ENCODE measurements around the gene NAT16.
A peak's percentile ranks its signal among the peaks of the same experiment; 100 is the strongest.
"Not testable (repeated sequence)": the region's sequence is repeated elsewhere in the genome, so short reads cannot be mapped to it uniquely, and the experiment has no call there.

The NAT16 gene

DNA sequence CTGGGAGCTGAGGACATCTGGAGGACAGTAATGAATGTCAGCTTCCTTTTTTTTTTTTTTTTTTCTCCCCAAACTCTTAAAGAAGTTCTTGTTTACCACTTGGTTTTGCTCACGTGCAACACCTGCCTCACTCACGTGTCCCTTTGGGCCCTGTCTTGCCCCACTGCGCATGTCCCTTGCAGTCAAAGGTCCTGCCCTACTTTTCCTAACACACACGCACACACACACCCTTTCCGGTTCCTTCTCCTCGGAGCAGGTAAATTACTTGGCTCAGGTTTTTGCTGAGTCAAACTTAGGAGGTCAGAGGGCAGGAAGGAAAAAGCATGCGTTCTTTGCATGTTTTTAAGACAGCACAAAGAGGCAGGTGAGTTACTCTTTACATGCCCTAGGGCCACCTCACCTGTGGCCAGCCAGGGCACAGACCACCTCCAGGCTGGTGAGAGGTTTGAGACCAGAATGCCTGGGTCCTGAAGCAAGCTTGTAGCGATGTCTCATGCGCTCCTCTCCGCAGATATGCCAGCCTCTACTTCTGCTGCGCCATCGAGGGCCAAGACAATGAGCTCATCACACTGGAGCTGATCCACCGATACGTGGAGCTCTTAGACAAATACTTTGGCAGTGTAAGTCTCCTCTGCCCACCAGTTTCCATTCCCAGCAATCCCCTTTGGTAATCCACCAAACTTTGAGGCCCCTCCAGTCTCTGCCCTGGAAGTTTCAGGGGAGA, 23.1 kb downstream of the NAT16 start:
- no peak for DNase-seq

DNA sequence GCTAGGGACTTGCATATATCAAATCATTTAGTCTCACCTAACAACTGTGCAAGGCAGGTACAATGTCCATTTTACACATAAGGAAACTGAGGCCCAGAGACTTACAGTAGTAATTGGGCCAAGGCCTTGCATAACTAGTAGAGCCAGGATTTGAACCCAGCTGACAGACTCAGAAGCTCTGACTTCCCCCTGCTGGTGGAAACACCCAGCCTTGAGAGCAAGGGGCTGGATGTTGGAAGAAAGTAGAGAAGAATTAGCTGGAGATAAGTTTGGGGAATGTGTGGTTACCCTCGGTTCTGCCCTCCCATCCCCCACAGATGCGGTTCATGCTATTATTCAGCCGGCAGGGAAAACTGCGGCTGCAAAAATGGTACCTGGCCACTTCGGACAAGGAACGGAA, 23.8 kb downstream of the NAT16 start:
- DNase-seq = no peak

GRCh38 chr7:101155303-101155702, 24.8 kb downstream of the NAT16 start:
- DNase-seq = no peak

DNA sequence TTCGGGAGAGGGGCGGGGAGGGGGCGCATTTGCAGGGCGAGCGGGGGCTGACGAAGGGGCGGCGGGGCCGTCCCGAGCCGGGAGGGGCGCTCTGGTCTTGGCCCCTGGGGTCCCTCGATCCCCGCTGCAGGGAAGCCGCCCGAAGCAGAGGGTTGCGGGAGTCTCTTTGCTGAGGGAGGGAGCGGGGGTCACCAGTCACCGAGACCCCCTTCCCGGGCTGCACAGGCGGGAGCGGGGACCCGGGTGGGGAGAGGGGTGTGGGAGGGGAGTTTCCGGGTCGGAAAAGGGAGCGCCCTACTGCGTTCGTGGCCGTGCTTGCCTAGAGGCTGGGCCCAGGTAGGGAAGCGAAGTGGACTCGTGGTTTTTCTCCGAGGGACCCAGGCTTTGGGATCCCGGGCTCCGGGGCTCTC, 25.4 kb downstream of the NAT16 start:
- DNase-seq = no peak

DNA sequence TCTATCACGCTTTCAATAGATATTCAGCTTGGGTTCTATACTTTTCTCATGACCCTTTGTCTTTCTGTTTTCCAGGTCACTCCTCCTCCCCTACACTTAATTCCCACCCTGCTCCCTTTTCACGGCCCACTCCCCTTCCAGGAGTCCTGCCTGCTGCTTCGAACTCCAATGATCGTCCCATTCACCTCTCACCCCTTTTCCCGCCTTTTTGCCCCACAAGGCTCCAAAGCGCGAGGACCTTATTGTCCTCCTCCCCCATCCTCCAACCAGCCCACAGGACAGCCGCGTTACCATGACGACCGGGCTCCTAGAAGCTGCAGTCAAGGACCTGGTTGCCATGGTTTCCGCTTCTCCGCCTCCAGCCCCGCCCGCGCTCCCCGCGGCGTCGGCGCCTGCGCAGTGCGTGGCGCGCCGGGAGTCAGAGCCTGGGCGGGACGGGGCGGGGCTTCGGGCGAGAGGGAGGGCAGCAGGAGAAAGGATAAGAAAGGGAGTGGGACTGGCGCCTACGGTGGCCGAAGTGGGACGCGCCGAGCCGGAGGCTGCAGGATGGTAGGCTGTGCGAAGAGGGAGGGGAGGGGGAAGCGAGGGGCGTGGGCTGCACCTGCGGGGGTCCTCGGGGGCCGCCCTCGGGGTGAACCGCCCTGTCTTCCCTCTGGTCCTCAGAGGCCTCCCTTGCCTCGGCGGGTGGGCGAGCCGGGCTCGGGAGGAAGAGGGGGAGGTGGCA, 26.0 kb downstream of the NAT16 start, which contains the start of gene AP1S1:
Gene AP1S1, plus strand, starts transcription at position 508 of the 724 bp plus-strand sequence. Its CDS starts 39 bp downstream, at position 547.
- DNase-seq = peak; percentile 96 to 98

- no peak for DNase-seq
Measured at GRCh38 chr7:101151908-101152651, 28.0 kb downstream of the NAT16 start.

- no peak for DNase-seq
Measured at GRCh38 chr7:101140746-101141382, 39.2 kb downstream of the NAT16 start.

DNA sequence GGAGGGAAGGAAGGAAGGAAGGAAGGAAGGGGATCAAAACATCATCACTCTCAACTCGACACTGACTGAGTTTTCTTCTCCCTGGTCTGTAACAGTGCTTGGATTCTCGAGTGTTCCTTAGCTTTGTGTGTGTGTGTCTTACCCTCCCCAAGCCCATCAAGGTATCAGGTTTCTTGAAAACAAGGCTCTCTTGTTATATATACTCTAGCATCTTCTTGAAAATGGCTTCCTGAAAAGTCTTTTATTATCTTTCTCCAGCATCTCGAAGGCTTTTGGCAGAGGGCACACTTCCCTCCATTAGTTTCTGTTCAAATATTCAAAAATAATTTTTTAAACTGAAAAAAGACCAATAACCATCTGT, 39.8 kb downstream of the NAT16 start:
- no peak for DNase-seq

GRCh38 chr7:101138213-101138870, 41.8 kb downstream of the NAT16 start:
- peak; percentile 37 to 63 for DNase-seq

DNA sequence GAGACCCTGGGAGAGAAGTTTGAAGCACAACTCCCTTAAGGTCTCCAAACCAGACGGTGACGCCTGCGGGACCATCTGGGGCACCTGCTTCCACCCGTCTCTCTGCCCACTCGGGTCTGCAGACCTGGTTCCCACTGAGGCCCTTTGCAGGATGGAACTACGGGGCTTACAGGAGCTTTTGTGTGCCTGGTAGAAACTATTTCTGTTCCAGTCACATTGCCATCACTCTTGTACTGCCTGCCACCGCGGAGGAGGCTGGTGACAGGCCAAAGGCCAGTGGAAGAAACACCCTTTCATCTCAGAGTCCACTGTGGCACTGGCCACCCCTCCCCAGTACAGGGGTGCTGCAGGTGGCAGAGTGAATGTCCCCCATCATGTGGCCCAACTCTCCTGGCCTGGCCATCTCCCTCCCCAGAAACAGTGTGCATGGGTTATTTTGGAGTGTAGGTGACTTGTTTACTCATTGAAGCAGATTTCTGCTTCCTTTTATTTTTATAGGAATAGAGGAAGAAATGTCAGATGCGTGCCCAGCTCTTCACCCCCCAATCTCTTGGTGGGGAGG, 42.4 kb downstream of the NAT16 start:
- no peak for DNase-seq

- DNase-seq = no peak
Measured at GRCh38 chr7:101134399-101134980, 45.6 kb downstream of the NAT16 start.

GRCh38 chr7:101133621-101134398, 46.3 kb downstream of the NAT16 start:
- no peak for DNase-seq

GRCh38 chr7:101132626-101133600, 47.2 kb downstream of the NAT16 start:
- not testable (repeated sequence) for DNase-seq

DNA sequence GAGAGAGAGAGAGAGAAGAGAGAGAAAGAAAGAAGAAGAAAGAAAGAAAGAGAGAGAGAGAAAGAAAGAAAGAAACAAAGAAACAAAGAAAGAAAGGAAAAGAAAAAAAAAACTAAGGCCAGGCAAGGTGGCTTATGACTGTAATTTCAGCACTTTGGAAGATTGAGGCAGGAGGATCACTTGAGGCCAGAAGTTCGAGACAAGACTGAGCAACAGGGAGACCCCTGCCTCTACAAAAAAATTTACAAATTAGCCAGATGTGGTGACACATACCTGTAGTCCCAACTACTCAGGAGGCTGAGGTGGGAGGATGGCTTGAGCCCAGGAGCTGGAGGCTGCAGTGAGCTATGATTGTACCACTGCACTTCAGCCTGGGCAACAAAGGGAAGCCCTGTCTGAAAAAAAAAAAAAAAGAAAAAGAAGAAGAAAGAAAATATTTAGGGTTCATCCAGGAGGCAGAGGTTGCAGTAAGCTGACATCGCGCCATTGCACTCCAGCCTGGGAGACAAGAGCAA, 50.4 kb downstream of the NAT16 start:
- no peak for DNase-seq

DNA sequence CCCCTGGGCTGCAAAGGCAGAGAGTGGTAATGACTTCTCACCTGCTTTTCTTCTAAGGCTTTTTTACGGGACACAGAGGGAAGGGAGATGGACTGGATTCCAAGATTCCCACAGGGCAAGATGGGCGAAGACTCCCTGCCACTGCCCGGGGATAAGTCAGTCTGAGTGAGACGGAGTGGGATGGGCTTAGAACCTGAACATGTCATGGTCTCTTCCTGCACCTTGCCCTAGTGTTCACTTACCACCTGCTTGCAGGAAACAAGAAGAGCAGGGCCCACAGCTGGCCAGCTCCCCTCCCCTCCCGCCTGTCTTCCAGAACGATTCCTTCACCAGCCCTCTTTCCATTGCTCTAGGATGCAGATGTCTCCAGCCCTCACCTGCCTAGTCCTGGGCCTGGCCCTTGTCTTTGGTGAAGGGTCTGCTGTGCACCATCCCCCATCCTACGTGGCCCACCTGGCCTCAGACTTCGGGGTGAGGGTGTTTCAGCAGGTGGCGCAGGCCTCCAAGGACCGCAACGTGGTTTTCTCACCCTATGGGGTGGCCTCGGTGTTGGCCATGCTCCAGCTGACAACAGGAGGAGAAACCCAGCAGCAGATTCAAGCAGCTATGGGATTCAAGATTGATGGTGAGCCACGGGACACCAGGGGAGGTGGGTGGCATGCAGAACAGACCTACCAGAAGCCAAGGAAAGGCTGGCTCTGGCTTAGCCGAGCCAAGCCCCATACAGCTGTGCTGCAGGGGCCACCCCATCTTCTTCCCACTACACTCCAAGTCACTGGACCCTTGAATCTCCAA, 51.9 kb downstream of the NAT16 start:
- no peak for DNase-seq

DNA sequence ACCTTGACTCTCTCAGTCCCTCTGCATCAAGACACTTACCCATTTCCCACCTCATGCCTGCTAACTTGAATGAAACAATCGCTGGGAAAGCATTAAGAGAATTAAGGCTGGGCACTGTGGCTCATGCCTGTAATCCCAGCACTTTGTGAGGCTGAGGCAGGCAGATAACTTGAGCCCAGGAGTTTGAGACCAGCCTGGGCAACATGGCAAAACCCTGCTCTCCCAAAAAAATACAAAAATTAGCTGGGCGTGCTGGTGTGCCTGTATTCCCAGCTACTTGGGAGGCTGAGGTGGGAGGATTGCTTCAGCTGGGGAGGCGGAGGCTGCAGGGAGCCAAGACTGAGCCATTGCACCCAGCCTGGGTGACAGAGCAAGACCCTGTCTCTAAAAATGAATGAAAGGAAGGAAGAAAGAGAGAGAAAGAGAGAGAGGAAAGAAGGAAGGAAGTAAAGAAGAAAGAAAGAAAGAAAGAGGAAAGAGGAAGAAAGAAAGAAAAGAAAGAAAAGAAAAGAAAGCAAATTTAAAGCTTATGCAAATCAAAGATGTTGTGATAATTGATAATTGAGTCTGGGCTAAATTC, 52.5 kb downstream of the NAT16 start:
- no peak for DNase-seq

GRCh38 chr7:101126651-101127459, 53.2 kb downstream of the NAT16 start, which contains the start of gene SERPINE1:
SERPINE1 (plus strand) TSS chr7:101127104; CDS start chr7:101128394, 1,290 bp downstream.
- DNase-seq = no peak
